HCEC 1CT (cell line): ENCODE results near the gene TRPT1.

ENCODE experiments used
- DNase-seq: peaks from one replicate; pipeline ENCODE4 v3.0.0-alpha.2; 2017

TRPT1 gene

DNA sequence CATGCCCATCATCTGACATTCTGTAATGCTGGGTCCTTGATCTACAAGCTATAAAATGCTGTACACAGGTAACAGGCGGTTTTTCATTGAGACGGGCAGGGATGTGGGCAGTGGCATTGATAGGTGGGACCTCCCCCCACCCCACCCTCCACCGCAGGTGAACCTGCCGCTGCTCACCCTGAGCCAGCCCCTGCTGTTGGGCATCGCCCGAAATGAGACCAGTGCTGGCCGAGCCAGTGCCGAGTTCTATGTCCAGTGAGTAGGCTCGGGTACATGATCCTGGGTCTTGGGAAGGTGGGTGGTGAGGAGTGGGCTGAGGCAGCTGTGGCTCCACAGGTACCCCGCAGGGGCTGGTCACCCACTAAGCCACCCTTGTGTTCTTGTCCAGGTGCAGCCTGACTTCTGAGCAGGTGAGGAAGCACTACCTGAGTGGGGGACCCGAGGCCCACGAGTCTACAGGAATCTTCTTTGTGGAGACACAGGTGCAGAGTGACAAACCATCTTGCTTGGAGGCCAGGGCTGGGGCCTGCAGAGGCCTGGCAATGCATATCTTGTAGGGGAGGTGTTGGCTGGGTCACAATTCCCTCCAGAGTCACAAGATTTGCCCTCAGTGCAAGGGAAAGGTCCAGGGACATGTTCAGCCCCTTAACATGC lies 3.2 kb upstream of the TRPT1 start:
- DNase-seq: no peak

DNA sequence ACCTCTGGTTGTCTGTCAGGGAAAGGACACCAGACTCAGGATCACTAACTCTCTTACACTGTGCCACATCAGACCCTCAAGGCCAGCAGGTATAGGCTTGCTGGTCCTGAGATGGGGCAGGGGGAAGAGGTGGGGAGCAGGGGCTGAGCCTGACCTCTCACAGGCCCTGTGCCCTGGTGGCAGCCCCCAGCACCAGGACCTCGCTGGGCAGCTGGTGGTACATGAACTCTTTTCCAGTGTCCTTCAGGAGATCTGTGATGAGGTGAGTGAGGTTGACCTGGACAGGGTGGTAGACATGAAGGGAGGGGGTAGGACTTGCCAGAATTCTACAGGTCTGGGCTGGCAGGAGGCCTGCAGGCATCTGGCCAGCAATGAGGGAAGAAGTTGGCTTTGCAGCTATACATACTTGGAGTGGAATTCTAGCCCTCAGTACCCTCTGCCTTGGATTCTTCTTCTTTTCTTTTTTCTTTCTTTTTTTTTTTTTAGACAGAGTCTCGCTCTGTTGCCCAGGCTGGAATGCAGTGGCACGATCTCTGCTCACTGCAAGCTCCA lies 1.5 kb upstream of the TRPT1 start:
- DNase-seq: no peak

DNA sequence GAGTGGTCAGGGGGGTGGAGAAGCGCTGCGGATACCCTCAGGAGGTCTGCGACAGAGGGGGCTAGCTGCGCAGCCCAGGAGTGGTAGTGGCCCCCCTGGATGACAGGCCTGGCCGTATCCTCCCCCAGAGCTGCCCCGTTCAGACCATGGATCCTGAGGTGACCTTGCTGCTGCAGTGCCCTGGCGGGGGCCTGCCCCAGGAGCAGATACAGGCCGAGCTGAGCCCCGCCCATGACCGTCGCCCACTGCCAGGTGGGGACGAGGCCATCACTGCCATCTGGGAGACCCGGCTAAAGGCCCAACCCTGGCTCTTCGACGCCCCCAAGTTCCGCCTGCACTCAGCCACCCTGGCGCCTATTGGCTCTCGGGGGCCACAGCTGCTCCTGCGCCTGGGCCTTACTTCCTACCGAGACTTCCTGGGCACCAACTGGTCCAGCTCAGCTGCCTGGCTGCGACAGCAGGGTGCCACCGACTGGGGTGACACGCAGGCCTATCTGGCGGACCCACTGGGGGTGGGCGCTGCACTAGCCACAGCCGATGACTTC lies 593 bp upstream of the TRPT1 start:
- DNase-seq: no peak

DNA sequence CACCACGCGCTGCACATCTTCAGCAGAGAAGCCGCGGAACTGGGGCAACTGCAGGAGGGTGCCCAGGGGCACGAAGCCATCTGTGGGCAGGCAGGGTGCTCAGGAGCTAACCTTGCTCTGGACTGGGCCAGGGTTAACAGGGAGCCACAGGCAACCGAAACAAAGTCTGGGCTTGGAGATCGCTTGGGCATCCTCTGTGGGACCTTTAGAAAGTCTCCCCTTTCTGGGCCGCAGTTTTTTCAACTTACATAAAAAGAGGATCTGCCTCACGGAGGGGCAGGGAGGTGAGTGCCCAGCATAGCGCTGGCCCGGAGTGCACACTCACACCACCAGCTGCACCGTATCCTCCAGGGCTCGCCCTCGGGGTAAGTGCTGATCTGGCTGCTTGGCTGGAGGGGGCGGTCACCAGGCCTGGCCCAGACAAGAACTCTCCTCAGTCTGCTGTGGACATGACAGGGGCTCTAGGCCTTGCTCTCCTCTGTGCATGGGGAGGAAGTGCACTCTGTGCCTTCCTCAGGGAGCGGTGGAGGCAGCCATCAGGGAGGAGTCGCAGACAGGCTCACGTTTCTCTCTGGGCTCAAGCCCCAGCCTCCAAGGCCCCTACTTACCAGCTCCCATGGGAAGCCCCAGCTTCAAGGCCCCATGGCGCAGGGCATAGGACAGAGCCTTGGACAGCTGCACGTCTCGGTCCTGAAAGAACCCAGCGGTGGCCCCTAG lies 937 bp downstream of the TRPT1 start:
- DNase-seq: no peak

DNA sequence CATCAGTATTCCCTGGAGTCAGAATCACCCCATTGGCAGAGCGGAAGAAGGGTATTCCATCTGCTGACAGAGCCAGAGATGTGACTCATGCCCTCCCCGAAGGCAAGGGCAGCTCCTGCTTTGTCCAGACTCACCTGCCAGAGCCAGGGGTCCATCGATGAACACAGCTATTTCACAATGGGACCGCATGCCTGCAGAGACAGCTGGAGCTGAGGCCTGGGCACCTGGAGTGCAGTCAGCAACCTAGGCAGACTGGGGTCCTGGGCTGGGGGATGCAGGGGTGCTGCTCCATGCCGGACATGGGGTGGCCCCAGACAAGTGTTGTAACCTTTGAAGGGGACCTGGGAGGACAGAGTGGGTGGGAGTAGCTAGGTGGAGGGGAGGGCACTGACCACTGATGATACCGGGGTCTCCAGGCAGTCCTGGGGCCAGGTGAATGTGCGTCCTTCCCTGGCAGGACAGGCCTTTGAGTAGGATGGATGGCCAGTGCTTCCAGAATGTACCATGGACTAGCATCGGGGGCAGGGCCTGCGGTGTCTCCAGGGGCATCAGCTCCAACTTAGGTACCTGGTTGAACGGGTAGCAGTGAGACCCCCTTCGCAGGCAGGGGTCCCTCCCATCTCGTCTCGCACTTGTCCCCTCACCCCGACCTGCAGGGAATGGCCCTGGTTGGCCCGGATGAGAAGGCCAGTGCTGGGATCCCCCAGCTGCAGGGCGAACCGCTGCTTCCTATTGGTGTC lies 1.7 kb downstream of the TRPT1 start:
- DNase-seq: no peak

DNA sequence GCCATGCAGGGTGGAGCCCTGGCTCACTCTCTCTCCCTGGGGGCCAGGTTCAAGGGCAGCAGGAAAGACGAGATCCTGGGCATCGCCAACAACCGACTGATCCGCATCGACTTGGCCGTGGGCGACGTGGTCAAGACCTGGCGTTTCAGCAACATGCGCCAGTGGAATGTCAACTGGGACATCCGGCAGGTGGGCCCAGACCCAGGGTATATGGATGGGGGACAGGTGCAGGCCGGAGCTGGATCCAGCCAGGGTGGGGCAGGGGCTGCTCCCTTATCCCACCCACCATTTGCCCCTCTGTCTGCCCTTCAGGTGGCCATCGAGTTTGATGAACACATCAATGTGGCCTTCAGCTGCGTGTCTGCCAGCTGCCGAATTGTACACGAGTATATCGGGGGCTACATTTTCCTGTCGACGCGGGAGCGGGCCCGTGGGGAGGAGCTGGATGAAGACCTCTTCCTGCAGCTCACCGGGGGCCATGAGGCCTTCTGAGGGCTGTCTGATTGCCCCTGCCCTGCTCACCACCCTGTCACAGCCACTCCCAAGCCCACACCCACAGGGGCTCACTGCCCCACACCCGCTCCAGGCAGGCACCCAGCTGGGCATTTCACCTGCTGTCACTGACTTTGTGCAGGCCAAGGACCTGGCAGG lies 2.9 kb downstream of the TRPT1 start:
- DNase-seq: no peak

DNA sequence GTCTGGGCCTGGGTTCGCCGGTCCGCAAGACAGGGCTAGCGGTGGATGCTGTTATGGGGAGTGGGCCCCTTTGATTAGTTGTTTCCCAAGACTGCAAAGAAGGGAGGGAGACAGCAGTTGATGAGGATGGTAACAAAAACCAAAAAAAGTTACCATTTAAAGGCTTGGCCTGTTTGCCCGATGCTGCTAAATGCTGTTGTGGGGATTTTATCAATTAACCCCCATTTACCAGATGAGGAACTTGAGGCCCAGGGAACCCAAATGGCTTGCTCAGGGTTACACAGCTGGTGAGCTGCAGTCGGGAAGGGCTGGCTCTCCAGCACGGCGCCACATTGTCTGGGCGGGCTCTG lies 3.4 kb downstream of the TRPT1 start:
- no peak for DNase-seq

DNA sequence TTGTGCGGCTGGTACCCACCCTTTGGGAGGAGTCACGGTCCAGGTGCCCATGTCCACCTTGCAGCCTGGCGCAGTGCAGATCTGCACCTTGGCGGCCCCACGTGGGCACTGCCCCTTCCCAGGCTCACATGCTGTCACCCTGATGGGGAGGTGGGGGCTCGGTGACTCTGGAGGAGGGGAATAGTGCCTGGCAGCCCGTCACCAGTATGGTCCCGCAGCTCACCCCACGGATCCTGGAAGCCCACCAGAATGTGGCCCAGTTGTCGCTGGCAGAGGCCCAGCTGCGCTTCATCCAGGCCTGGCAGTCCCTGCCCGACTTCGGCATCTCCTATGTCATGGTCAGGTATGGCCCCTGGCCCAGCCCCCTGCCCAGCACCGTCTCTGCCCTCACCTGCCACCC lies 5.2 kb downstream of the TRPT1 start:
- DNase-seq: no peak

DNA sequence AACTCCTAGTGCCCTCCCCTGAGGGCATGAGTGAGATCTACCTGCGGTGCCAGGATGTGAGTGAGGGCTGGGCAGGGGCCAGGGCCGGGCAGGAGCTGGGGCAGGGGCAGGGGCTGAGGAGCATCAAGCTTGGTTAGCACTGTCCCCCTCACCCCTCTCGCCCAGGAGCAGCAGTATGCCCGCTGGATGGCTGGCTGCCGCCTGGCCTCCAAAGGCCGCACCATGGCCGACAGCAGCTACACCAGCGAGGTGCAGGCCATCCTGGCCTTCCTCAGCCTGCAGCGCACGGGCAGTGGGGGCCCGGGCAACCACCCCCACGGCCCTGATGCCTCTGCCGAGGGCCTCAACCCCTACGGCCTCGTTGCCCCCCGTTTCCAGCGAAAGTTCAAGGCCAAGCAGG lies 5.7 kb downstream of the TRPT1 start:
- no peak for DNase-seq

DNA sequence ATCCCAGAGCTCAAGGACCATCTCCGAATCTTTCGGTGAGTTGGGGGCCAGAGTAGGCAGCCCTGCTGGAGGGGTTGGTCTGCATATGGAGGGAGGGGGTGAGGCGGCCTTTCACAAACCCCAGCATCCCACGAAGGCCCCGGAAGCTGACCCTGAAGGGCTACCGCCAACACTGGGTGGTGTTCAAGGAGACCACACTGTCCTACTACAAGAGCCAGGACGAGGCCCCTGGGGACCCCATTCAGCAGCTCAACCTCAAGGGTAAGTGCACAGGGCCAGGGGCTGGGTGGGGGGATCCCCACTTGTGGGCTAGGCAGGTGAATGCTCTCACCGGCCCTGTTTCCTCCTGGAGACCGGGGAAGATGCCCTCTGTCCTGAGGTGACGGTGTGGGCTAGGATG lies 6.2 kb downstream of the TRPT1 start:
- no peak for DNase-seq

DNA sequence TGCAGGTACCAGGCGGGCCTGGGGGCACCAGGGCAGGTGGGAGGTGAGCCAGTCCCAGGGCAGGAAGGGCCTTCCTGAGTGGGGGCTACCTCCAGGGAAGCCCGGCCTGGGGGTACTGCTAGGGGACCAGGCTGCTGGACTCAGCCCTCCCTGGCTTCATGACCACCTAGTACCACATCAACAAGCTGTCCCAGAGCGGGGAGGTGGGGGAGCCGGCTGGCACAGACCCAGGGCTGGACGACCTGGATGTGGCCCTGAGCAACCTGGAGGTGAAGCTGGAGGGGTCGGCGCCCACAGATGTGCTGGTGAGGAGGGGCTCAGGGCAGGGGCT lies 6.7 kb downstream of the TRPT1 start:
- no peak for DNase-seq

DNA sequence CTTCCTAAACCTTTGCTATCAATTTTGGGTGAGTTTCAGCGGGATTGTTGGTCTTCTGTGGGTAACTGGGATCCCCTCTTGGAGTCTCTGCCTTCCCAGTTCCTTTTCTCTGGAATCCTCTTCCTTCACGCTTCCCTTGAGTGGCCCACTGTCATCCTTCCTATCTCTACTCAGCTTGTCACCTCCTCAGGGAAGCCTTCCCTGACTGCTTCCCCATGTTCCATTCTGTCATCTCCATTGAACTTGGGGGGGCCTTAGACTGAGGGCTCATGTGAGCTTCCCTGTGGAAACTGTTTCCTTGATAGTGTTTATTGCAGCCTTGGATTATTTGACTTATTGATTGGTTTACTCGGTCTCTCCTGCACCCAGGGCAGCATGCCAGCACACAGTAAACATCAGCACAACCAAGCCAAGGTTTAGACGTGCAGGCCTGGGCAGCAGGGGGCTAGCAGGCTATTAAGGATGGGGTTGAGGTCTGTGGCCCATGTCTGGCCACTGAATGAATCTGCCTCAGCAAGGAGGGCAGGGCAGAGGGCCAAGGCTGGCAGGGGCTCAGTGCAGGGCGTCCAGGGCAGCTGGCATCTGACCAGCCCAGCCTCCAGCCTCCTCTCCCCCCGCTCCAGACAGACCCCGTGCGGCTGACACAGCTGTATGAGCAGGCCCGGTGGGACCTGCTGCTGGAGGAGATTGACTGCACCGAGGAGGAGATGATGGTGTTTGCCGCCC lies 7.2 kb downstream of the TRPT1 start:
- DNase-seq: no peak

DNA sequence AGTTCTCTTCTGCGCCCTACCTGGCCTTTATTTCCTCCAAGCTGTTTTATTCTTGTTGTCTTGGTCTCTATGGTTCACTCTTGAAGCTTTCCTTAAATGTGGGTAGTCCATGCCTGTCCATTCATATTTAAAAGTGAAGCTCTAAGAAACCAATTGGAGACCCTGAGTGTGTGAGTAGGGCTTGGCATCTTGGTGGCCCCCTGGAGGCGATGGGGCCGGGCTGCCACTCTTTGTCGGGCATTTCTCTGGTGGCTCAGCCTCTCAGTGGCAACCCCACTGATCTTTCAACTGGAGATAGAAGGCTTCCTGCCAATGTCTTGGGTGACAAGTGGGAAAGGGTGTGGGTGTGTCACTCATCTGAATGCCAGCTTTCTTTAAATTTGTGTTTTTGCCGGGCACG lies 9.1 kb downstream of the TRPT1 start:
- DNase-seq: no peak

DNA sequence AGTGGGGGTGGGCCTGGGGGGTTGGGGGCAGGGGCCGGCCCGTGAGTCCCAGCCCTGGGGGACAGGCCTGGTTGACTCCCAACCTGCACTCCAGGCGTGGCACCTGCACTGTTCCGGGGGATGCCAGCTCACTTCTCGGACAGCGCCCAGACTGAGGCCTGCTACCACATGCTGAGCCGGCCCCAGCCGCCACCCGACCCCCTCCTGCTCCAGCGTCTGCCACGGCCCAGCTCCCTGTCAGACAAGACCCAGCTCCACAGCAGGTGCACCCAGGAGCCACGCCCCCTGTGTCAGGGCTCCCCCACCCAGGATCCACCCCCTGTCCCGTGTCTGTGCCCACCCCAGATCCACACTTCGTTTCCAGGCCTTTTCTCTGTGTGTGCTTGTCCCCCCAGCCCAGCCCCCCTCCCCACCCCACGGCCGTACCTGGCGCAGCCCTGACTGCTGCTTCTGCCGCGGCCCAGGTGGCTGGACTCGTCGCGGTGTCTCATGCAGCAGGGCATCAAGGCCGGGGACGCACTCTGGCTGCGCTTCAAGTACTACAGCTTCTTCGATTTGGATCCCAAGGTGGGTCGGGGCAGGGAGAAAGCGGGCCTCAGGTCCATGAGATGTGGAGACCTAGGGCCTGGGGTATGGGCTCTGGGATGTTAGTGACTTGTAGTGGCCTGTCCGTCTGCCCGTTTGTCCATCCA lies 14.7 kb downstream of the TRPT1 start:
- DNase-seq: no peak

DNA sequence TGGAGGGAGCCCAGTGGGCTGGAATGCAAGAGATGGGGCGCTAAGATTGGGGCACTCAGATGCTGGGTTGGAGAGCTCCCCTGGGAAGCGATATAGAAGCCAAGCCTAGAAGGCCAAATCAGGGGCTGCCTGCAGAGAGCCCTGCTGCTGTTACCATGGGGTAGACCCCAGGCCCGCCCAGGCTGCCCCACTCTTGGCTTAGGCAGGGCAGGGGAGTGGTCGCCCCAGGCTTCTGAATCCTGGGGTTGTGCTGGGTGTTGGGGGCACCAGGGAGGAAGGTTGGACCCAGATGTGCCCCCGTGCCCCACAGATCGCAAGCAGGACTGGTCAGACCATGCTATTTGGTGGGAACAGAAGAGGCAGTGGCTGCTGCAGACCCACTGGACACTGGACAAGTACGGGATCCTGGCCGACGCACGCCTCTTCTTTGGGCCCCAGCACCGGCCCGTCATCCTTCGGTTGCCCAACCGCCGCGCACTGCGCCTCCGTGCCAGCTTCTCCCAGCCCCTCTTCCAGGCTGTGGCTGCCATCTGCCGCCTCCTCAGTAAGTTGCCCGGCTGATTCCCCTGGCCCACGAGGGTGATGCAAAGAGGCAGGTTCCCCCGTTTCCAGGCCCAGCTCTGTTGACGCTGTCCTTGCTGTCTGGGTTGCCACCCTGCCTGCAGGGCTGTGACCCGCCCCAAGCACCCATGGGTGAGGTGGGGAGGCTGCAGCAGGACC lies 15.5 kb downstream of the TRPT1 start:
- no peak for DNase-seq

DNA sequence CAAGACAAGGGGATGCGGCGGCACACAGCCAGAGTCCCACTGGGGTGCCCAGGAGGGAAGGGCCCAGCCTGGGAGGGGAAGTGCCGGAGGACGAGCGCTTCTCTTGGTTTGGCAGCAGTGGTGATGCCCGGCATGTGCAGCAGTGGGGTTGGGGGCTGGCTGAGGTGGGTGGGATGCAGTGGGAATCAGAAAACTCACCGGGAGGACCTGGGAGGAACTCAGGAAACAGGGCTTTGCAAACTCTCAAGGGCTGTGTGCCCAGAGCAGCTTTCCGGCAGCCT lies 16.5 kb downstream of the TRPT1 start:
- DNase-seq: no peak

DNA sequence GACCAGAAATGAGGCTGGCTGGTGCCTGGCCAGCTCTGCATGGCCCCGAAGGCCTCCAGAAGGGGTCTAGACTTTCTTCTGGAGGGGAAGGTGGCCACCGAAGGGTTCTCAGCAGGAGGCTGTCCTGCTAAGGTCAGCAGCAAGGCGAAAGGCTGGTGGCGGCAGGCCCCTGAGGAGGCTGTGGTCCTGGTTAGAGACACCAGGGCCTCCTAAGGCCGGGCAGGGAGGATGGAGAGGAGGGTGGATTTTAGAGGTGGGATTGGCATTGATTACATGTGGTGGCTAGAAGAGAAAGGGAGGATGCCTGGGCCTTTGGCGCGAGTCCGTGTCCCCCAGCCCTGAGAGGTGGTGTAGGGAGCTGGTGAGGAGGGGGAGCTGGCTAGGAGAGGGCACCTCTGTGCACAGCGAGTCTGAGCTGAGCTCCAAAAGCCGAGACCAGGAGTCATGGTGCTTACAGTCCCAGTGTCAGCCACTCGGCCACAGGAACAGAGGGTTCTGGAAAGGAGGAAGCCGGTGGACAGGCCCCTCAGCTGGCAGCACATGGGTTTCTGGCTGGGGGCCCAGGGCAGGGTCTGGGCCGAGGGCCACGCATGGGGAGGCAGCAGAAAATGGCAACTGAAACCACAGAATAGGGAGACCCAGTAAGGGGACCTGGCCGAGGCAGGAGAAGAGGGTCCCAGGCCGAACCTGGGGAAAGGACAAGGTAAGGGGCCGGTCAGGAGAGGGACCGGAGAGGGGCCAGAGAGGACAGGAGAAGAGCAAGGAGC lies 17.0 kb downstream of the TRPT1 start:
- DNase-seq: no peak

DNA sequence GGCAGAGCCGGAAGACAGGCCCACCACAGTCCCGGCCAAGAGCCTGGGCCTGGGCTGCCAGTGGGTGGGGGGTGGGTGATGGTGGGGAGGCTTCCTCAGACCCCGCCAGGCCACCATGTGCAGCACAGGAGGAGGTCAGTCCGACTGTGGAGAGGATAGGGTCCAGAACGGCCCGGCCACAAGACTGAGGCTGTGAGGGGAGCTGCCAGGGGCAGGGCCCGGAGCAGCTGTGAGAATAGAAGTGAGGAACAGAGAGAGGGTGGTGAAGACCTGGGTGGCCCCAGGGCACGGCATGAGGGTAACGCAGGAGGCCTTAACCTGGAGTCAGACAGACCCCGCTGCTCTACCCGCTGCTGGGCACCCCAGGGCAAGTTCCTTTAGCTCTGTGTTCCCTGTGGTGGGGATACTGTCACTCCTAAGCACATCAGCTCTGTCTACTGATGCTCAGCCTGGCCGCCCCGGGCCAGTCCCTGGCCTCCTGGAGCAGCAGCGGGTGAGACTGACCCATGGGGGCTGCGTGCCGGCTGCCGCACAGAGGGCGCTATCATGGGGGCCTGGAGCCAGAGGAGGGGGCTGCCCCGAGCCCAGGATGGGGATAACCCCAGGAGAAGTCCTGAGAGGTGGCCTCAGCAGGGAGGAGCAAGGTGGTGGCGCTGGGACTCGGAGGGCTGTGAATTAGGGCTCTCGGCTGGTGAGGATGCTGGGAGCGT lies 17.7 kb downstream of the TRPT1 start:
- DNase-seq: no peak

DNA sequence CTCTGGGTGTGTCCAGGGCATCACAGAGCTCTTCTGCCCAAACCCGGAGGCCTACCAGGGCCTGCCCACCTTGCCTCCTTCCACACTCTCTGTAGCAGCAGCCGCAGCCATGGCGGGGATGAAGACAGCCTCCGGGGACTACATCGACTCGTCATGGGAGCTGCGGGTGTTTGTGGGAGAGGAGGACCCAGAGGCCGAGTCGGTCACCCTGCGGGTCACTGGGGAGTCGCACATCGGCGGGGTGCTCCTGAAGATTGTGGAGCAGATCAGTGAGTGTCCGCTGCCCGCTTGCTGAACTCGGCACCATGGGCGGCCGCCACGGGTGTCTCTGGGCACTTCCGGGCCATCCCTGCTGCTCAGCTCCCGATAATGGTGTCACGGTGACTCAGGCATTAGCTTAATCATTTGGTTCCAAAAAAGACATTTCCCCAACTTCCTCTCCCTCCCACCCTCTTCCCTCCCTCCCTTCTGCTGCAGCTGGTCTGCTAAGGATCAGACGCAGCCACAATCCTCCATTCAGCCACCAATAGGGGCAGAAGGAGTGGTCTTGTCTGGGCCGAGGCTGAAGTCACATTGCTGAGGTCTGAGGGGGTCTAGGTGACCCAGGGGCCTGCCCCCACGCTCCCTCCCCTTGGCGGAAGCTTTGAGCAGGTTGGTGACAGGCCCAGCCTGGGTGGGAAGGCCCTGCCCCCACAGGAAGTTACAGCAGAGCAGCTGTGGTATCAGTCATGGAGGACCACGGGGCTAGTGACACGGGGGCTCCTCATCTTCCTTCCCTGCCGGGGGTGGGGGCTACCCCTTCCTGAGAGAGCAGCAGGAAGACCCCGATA lies 18.5 kb downstream of the TRPT1 start:
- DNase-seq: peak; percentile 73
